ENCODE measurements around the gene CTNNA3. TPM values are rescaled to one million over a fixed set of nuclear protein-coding genes. Genes with fewer than 3 reads are reported as not detected.

The CTNNA3 gene
- total and polyA plus RNA-seq, 2 of the 4 experiments (the other 2 are of a cell fraction), result 0.19 to 0.90 TPM

DNA sequence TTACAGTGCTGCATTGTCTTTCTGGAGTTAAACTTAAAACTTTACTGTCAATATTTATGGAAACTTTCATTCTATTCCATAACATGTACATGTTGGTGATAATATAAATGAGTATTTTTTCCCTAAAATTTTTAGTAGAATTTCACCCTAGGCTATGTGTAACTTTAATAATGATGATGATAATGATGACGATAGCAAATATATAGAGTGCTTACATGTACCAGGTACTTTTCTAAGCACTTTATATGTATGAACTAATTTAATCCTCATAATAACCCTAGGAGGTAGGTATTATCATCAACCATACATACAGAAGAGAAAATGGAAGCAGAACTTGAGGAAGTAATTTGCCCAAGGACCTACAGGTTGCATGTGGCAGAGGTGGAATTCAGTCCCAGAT, 684.5 kb downstream of the CTNNA3 start:
- CTCF ChIA-PET, result no interaction called here
- no CpG with 5 or more reads among the region's 1 CpG for WGBS, 2 experiments (ENCODE audit: extremely low coverage in 2 of 2, insufficient read length in 1 of 2)
- no peak overlapping the region for H3K23ac ChIP-seq (ENCODE audit: low read depth, low read length)

More for the DNA sequence above, 684.5 kb downstream of the CTNNA3 start:
- POLR2A ChIA-PET (ENCODE audit: unreplicated experiment), result no interaction called here
- Histone ChIP-seq H3K4me1 (ENCODE audit: control insufficient read depth, insufficient read depth, low read length) (no peaks in the 10 kb centered on the region), H3K9me1 (ENCODE audit: insufficient read depth, low read length) (no peaks in the 10 kb centered on the region), H3K9me3 (ENCODE audit: control insufficient read depth, insufficient read depth, low read length) (no peaks in the 10 kb centered on the region), H2BK15ac (ENCODE audit: low read depth, low read length) (no peak overlapping the region), H3K79me1 (ENCODE audit: low read depth in 1 of 2, low read length in 2 of 2) (no peaks in the 10 kb centered on the region), H3K18ac (ENCODE audit: low read depth, low read length) (no peak overlapping the region), H2BK5ac (ENCODE audit: low read depth, low read length, poor library complexity, severe bottlenecking) (no peak overlapping the region), H2BK20ac (ENCODE audit: low read depth, low read length) (no peak overlapping the region), H3K4me3 (ENCODE audit: insufficient read depth, low read depth, low read length) (no peak overlapping the region), H3K27me3 (ENCODE audit: control insufficient read depth, insufficient read depth, low read length) (no peaks in the 10 kb centered on the region), H3K4ac (ENCODE audit: low read depth, low read length) (no peak overlapping the region), H3K4me2 (ENCODE audit: low read depth, low read length) (no peak overlapping the region), H3K9ac (ENCODE audit: low read depth, low read length) (no peak overlapping the region), H4K5ac (ENCODE audit: low read depth, low read length) (no peak overlapping the region), H2BK120ac (ENCODE audit: low read depth, low read length) (no peak overlapping the region), H3K36me3 (ENCODE audit: control insufficient read depth, insufficient read depth, low read length) (no peaks in the 10 kb centered on the region), H3K56ac (ENCODE audit: extremely low read depth, insufficient read depth, low read length) (no peak overlapping the region), H4K8ac (ENCODE audit: low read depth in 2 of 2, low read length in 2 of 2) (no peak overlapping the region), H2AFZ (replicated peaks; ENCODE audit: low read length, poor library complexity) (no peak overlapping the region), H3K27ac (ENCODE audit: insufficient read depth, low read length) (no peak overlapping the region), H4K91ac (ENCODE audit: insufficient read depth, low read depth, low read length) (no peak overlapping the region), H2AK9ac (replicated peaks; ENCODE audit: low read depth, low read length, poor library complexity) (no peak overlapping the region), H3K14ac (replicated peaks; ENCODE audit: low read depth, low read length) (no peak overlapping the region), H4K20me1 (ENCODE audit: insufficient read depth, low read length) (no peaks in the 10 kb centered on the region), H2AK5ac (ENCODE audit: low read depth, low read length) (no peak overlapping the region)
- dilution Hi-C loops (cut with HindIII; ENCODE audit: low sequenced_read_pairs, unreplicated experiment), result no loop called here
- in situ Hi-C loops (cut with MboI; ENCODE audit: low sequenced_read_pairs), result no loop called here
- TF ChIP-seq SMC3 (IDR thresholded peaks at IDR 0.05; ENCODE audit: low read depth, low read length) (no peak), RAD21 (IDR thresholded peaks at IDR 0.05; ENCODE audit: low read length) (no peak), RCOR1 (IDR thresholded peaks at IDR 0.05; ENCODE audit: insufficient replicate concordance, low read length) (no peak), MAZ (IDR thresholded peaks at IDR 0.05; ENCODE audit: borderline replicate concordance, low read depth, low read length) (no peak), RFX5 (IDR thresholded peaks at IDR 0.05; ENCODE audit: low read depth, low read length) (no peak), FOS (IDR thresholded peaks at IDR 0.05; ENCODE audit: low read depth, low read length) (no peak), NFE2L2 (IDR thresholded peaks at IDR 0.05; ENCODE audit: low read depth, low read length) (no peak), CEBPB (IDR thresholded peaks at IDR 0.05; ENCODE audit: low read depth, low read length) (no peak), BHLHE40 (IDR thresholded peaks at IDR 0.05; ENCODE audit: low read depth, low read length) (no peak), POLR2A (IDR thresholded peaks at IDR 0.05; ENCODE audit: low read depth, low read length) (no peak), MAFK (IDR thresholded peaks at IDR 0.05; ENCODE audit: low read depth, low read length) (no peak), MXI1 (IDR thresholded peaks at IDR 0.05; ENCODE audit: borderline replicate concordance, low read depth, low read length) (no peak), CHD1 (IDR thresholded peaks at IDR 0.05; ENCODE audit: low read depth, low read length) (no peak)
- TF ChIP-seq, protein P1, sequence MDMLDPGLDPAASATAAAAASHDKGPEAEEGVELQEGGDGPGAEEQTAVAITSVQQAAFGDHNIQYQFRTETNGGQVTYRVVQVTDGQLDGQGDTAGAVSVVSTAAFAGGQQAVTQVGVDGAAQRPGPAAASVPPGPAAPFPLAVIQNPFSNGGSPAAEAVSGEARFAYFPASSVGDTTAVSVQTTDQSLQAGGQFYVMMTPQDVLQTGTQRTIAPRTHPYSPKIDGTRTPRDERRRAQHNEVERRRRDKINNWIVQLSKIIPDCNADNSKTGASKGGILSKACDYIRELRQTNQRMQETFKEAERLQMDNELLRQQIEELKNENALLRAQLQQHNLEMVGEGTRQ (IDR thresholded peaks at IDR 0.05; ENCODE audit: low read depth, low read length), result no peak
- TF ChIP-seq, protein P2, sequence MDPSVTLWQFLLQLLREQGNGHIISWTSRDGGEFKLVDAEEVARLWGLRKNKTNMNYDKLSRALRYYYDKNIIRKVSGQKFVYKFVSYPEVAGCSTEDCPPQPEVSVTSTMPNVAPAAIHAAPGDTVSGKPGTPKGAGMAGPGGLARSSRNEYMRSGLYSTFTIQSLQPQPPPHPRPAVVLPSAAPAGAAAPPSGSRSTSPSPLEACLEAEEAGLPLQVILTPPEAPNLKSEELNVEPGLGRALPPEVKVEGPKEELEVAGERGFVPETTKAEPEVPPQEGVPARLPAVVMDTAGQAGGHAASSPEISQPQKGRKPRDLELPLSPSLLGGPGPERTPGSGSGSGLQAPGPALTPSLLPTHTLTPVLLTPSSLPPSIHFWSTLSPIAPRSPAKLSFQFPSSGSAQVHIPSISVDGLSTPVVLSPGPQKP (IDR thresholded peaks at IDR 0.05; ENCODE audit: borderline replicate concordance, low read depth, low read length), result no peak
- TF ChIP-seq, protein P3, sequence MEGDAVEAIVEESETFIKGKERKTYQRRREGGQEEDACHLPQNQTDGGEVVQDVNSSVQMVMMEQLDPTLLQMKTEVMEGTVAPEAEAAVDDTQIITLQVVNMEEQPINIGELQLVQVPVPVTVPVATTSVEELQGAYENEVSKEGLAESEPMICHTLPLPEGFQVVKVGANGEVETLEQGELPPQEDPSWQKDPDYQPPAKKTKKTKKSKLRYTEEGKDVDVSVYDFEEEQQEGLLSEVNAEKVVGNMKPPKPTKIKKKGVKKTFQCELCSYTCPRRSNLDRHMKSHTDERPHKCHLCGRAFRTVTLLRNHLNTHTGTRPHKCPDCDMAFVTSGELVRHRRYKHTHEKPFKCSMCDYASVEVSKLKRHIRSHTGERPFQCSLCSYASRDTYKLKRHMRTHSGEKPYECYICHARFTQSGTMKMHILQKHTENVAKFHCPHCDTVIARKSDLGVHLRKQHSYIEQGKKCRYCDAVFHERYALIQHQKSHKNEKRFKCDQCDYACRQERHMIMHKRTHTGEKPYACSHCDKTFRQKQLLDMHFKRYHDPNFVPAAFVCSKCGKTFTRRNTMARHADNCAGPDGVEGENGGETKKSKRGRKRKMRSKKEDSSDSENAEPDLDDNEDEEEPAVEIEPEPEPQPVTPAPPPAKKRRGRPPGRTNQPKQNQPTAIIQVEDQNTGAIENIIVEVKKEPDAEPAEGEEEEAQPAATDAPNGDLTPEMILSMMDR (conservative IDR thresholded peaks at IDR 0.05; ENCODE audit: low read depth, low read length), result no peak
- DNase-seq, result no peak
- BruUV-seq (replicated peaks), result no TSS peak
- intact Hi-C loops (cut with micrococcal nuclease), result no loop called here
- ATAC-seq (ENCODE audit: low read depth), result no peak
